Measurements from ENCODE around the gene MXRA7. TPM values are rescaled to one million over a fixed set of nuclear protein-coding genes. Genes with fewer than 3 reads are reported as not detected.

Gene MXRA7
- polyA plus RNA-seq, 1 of the 3 experiments (the other 2 are of a cell fraction), result 154 TPM

DNA sequence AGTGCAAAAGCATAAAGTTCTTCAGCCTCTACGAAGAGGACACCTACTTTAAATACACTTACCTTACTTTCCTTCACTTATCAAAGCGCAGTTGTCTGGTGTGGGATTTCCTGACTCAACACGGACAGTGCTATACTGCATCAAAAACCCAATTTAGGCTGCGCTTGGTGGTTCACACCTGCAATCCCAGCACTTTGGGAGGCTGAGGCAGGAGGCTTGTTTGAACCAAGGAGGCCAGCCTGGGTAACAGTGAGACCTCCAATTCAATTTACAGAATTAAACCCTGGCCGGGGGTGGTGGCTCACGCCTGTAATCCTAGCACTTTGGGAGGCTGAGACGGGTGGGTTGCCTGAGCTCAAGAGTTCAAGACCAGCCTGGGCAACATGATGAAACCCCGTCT, 11.5 kb upstream of the MXRA7 start:
- H3K9ac ChIP-seq, result no peak overlapping the region
- POLR2A ChIA-PET, result no interaction called here
- CTCF ChIA-PET, result interaction anchor here (0.8 to 2.8 kb wide), 4 partner anchors 10 to 146 kb away, joined by 3 to 8 read pairs (median 4); partner anchors contain the start of genes MGAT5B and MXRA7
- no peak overlapping the region for H3K4me2 ChIP-seq
- H3F3A ChIP-seq (replicated peaks; ENCODE audit: insufficient read depth), result peaks cover 23% of the 10 kb centered on the region
- peaks cover 51 to 73% of the 10 kb centered on the region in 2 experiments for H3K36me3 ChIP-seq (replicated peaks in 1 of 2; ENCODE audit: control insufficient read depth in 1 of 2, insufficient read depth in 2 of 2, low read length in 1 of 2)
- no peak for DNase-seq
- peaks cover 9 to 12% of the 10 kb centered on the region in 2 experiments for H3K4me1 ChIP-seq (ENCODE audit: control insufficient read depth in 1 of 2, insufficient read depth in 2 of 2, low read depth in 1 of 2, low read length in 1 of 2)
- no peak overlapping the region for H3K4me3 ChIP-seq (ENCODE audit: low read depth in 2 of 2, low read length in 1 of 2)
- no peaks in the 10 kb centered on the region for H3K27me3 ChIP-seq (ENCODE audit: insufficient read depth)
- 92% methylated on average over 8 of the region's 8 CpGs for whole genome bisulfite sequencing (ENCODE audit: low lambda C conversion rate)
- no peak overlapping the region for H3K27ac ChIP-seq (ENCODE audit: low read depth in 2 of 2, low read length in 1 of 2)
- H4K20me1 ChIP-seq (ENCODE audit: insufficient read depth), result peaks cover 18% of the 10 kb centered on the region; the same call in 1 of the 2 replicates
- no peaks in the 10 kb centered on the region for H3K9me3 ChIP-seq
- H2AFZ ChIP-seq (ENCODE audit: low read depth), result no peak overlapping the region
- peaks cover 68% of the 10 kb centered on the region for H3K79me2 ChIP-seq (ENCODE audit: insufficient read depth)
- TF ChIP-seq, protein P1, sequence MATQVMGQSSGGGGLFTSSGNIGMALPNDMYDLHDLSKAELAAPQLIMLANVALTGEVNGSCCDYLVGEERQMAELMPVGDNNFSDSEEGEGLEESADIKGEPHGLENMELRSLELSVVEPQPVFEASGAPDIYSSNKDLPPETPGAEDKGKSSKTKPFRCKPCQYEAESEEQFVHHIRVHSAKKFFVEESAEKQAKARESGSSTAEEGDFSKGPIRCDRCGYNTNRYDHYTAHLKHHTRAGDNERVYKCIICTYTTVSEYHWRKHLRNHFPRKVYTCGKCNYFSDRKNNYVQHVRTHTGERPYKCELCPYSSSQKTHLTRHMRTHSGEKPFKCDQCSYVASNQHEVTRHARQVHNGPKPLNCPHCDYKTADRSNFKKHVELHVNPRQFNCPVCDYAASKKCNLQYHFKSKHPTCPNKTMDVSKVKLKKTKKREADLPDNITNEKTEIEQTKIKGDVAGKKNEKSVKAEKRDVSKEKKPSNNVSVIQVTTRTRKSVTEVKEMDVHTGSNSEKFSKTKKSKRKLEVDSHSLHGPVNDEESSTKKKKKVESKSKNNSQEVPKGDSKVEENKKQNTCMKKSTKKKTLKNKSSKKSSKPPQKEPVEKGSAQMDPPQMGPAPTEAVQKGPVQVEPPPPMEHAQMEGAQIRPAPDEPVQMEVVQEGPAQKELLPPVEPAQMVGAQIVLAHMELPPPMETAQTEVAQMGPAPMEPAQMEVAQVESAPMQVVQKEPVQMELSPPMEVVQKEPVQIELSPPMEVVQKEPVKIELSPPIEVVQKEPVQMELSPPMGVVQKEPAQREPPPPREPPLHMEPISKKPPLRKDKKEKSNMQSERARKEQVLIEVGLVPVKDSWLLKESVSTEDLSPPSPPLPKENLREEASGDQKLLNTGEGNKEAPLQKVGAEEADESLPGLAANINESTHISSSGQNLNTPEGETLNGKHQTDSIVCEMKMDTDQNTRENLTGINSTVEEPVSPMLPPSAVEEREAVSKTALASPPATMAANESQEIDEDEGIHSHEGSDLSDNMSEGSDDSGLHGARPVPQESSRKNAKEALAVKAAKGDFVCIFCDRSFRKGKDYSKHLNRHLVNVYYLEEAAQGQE (IDR thresholded peaks at IDR 0.05; ENCODE audit: low read depth, low read length), result no peak
- TF ChIP-seq RCOR1 (IDR thresholded peaks at IDR 0.05; ENCODE audit: low read length) (no peak), TCF12 (IDR thresholded peaks at IDR 0.05) (no peak), TEAD4 (IDR thresholded peaks at IDR 0.05; ENCODE audit: borderline replicate concordance, insufficient read depth) (no peak), FOSL2 (IDR thresholded peaks at IDR 0.05; ENCODE audit: borderline replicate concordance, low read depth) (no peak), SMC3 (IDR thresholded peaks at IDR 0.05; ENCODE audit: low read depth, low read length) (no peak), EZH2phosphoT487 (IDR thresholded peaks at IDR 0.05; ENCODE audit: borderline replicate concordance, low read depth) (no peak)
- H3K9me2 ChIP-seq, result no peaks in the 10 kb centered on the region

DNA sequence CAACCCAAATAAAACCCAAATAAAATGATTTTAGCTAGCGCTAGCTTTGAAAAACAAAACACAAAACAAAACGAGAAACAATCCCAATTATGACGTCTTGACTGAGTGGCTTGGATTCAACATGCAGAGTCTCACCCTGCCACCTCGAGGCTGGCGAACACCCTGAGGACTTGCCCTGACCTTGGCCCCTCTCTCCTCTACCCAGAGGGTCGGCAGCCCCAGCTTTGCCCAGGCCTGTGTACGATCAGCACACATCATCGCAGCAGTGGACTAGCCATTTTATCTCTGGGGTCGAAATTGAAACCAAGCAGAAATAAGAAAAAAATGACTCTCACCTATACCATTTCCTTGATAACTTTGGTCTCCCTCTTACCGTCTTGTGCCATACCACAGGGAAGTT, 10.7 kb upstream of the MXRA7 start:
- Histone ChIP-seq H3K9me3 (no peaks in the 10 kb centered on the region), H3F3A (replicated peaks; ENCODE audit: insufficient read depth) (peaks cover 26% of the 10 kb centered on the region), H4K20me1 (ENCODE audit: insufficient read depth) (peaks cover 18% of the 10 kb centered on the region; the same call in 1 of the 2 replicates), H3K9me2 (no peaks in the 10 kb centered on the region), H3K27me3 (ENCODE audit: insufficient read depth) (no peaks in the 10 kb centered on the region), H3K4me2 (no peak overlapping the region), H3K4me3 (ENCODE audit: low read depth in 2 of 2, low read length in 1 of 2) (no peak overlapping the region), H3K27ac (ENCODE audit: low read depth in 2 of 2, low read length in 1 of 2) (no peak overlapping the region), H3K79me2 (ENCODE audit: insufficient read depth) (peaks cover 64% of the 10 kb centered on the region), H3K4me1 (ENCODE audit: control insufficient read depth in 1 of 2, insufficient read depth in 2 of 2, low read depth in 1 of 2, low read length in 1 of 2) (peaks cover 9 to 20% of the 10 kb centered on the region in 2 experiments), H3K36me3 (replicated peaks in 1 of 2; ENCODE audit: control insufficient read depth in 1 of 2, insufficient read depth in 2 of 2, low read length in 1 of 2) (peaks cover 57 to 80% of the 10 kb centered on the region in 2 experiments), H3K9ac (no peak overlapping the region), H2AFZ (ENCODE audit: low read depth) (no peak overlapping the region)
- ChIA-PET CTCF (interaction anchor here (0.9 to 2.8 kb wide), 3 partner anchors 10 to 199 kb away, joined by 3 to 8 read pairs (median 4); no protein-coding TSS in a partner anchor), POLR2A (interaction anchor here (2.0 kb wide), 1 partner anchor 17 kb away, joined by 4 read pairs; the partner anchor contains the start of gene MFSD11)
- DNase-seq, result no peak
- WGBS (ENCODE audit: low lambda C conversion rate), result 95% methylated on average over 10 of the region's 10 CpGs
- TF ChIP-seq, protein P2, sequence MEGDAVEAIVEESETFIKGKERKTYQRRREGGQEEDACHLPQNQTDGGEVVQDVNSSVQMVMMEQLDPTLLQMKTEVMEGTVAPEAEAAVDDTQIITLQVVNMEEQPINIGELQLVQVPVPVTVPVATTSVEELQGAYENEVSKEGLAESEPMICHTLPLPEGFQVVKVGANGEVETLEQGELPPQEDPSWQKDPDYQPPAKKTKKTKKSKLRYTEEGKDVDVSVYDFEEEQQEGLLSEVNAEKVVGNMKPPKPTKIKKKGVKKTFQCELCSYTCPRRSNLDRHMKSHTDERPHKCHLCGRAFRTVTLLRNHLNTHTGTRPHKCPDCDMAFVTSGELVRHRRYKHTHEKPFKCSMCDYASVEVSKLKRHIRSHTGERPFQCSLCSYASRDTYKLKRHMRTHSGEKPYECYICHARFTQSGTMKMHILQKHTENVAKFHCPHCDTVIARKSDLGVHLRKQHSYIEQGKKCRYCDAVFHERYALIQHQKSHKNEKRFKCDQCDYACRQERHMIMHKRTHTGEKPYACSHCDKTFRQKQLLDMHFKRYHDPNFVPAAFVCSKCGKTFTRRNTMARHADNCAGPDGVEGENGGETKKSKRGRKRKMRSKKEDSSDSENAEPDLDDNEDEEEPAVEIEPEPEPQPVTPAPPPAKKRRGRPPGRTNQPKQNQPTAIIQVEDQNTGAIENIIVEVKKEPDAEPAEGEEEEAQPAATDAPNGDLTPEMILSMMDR (IDR thresholded peaks at IDR 0.05), result no peak
- TF ChIP-seq TAF1 (IDR thresholded peaks at IDR 0.05; ENCODE audit: borderline replicate concordance, low read depth, low read length) (no peak), CHD2 (IDR thresholded peaks at IDR 0.05; ENCODE audit: low read length, partially characterized antibody) (no peak), GABPA (IDR thresholded peaks at IDR 0.05; ENCODE audit: low read depth) (no peak), JUND (IDR thresholded peaks at IDR 0.05) (no peak), MEF2A (IDR thresholded peaks at IDR 0.05; ENCODE audit: borderline replicate concordance, low read depth) (no peak), TCF12 (IDR thresholded peaks at IDR 0.05) (no peak), MXI1 (IDR thresholded peaks at IDR 0.05; ENCODE audit: low read depth, low read length) (no peak), SMC3 (IDR thresholded peaks at IDR 0.05; ENCODE audit: low read depth, low read length) (no peak), POLR2AphosphoS5 (IDR thresholded peaks at IDR 0.05; ENCODE audit: low read depth, low read length) (no peak), NFIC (IDR thresholded peaks at IDR 0.05; ENCODE audit: borderline replicate concordance) (no peak), EP300 (IDR thresholded peaks at IDR 0.05; ENCODE audit: borderline replicate concordance in 1 of 2, low read depth in 1 of 2, low read length in 1 of 2) (no peak)
- TF ChIP-seq, protein P1 (IDR thresholded peaks at IDR 0.05; ENCODE audit: low read depth, low read length), result no peak
- TF ChIP-seq, protein P3, sequence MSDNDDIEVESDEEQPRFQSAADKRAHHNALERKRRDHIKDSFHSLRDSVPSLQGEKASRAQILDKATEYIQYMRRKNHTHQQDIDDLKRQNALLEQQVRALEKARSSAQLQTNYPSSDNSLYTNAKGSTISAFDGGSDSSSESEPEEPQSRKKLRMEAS (IDR thresholded peaks at IDR 0.05; ENCODE audit: low read depth), result no peak

Data from SK-N-SH (cell line).